GM18951 (cell line): ENCODE data around the gene TNFSF13B.

Experiments
- POLR2A ChIP-seq: IDR thresholded peaks from 4 replicates; pipeline ENCODE4 v1.6.1; 2011; ENCODE audit warnings: mild to moderate bottlenecking; ENCODE audit not compliant: insufficient read length, insufficient read depth; ENCODE audit errors: extremely low read depth
- in situ Hi-C: fragments of 300-500 bp; cut with MboI; formaldehyde crosslinking; loops from one replicate; pipeline ENCODE4 v1.12.0; 2022; ENCODE audit warnings: low sequenced_read_pairs, mixed read lengths, inconsistent platforms; ENCODE audit not compliant: unreplicated experiment

The TNFSF13B gene

GRCh38 chr13:108268466-108269112 lies 929 bp upstream of the TNFSF13B start:
- TF ChIP-seq POLR2A: no peak
- in situ Hi-C loops: no loop called here

- no peak for TF ChIP-seq POLR2A
- in situ Hi-C loops: no loop called here
Measured at GRCh38 chr13:108270442-108270841, 924 bp downstream of the TNFSF13B start.

- no peak for TF ChIP-seq POLR2A
- in situ Hi-C loops: no loop called here
Measured at GRCh38 chr13:108272333-108272732, 2.8 kb downstream of the TNFSF13B start.

- in situ Hi-C loops: no loop called here
- TF ChIP-seq POLR2A: no peak
Measured at GRCh38 chr13:108273429-108274118, 4.1 kb downstream of the TNFSF13B start.

- TF ChIP-seq POLR2A: no peak
- in situ Hi-C loops: no loop called here
Measured at GRCh38 chr13:108274718-108275117, 5.2 kb downstream of the TNFSF13B start.

- TF ChIP-seq POLR2A: no peak
- in situ Hi-C loops: no loop called here
Measured at GRCh38 chr13:108276060-108276459, 6.5 kb downstream of the TNFSF13B start.

- in situ Hi-C loops: no loop called here
- TF ChIP-seq POLR2A: no peak
Measured at GRCh38 chr13:108278466-108278865, 8.9 kb downstream of the TNFSF13B start.

GRCh38 chr13:108281901-108282300 lies 12.4 kb downstream of the TNFSF13B start:
- in situ Hi-C loops: no loop called here
- TF ChIP-seq POLR2A: no peak

- in situ Hi-C loops: no loop called here
- no peak for TF ChIP-seq POLR2A
Measured at GRCh38 chr13:108283110-108283509, 13.6 kb downstream of the TNFSF13B start.

GRCh38 chr13:108288741-108289140 lies 19.2 kb downstream of the TNFSF13B start:
- in situ Hi-C loops: no loop called here
- no peak for TF ChIP-seq POLR2A

GRCh38 chr13:108289819-108290218 lies 20.3 kb downstream of the TNFSF13B start:
- in situ Hi-C loops: no loop called here

GRCh38 chr13:108297114-108297513 lies 27.6 kb downstream of the TNFSF13B start:
- no peak for TF ChIP-seq POLR2A
- in situ Hi-C loops: no loop called here

More at GRCh38 chr13:108289819-108290218, 20.3 kb downstream of the TNFSF13B start:
- no peak for TF ChIP-seq POLR2A

- in situ Hi-C loops: no loop called here
- no peak for TF ChIP-seq POLR2A
Measured at GRCh38 chr13:108302279-108302678, 32.8 kb downstream of the TNFSF13B start.
